HTERT RPE-1 (cell line): Measurements from ENCODE around the gene IQGAP1.

ENCODE experiments used
- in situ Hi-C: fragments of 300-500 bp; cut with MboI; formaldehyde crosslinking; loops from 4 replicates; pipeline ENCODE4 v1.14.3; 2020; ENCODE audit warnings: low sequenced_read_pairs

The IQGAP1 gene

GRCh38 chr15:90436952-90437351, 48.9 kb downstream of the IQGAP1 start:
- in situ Hi-C loops, result no loop called here

DNA sequence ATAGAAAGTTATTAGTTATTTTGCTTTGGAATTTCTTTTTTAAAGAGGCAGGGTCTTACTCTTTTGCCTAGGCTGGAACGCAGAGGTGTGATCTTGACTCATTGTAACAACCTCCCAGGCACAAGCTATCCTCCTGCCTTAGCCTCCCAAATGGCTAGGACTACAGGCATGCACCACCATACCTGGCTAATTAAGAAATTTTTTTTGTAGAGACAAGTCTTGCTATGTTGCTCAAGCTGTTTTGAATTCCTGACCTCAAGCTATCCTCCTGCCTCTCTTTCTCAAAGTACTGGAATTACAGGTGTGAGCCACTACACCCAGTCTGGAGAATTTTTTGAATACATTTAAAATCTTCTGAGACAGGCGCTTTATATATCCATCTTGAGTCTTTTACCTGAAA, 49.5 kb downstream of the IQGAP1 start:
- in situ Hi-C loops, result no loop called here

GRCh38 chr15:90439946-90440345, 51.9 kb downstream of the IQGAP1 start:
- in situ Hi-C loops, result no loop called here

DNA sequence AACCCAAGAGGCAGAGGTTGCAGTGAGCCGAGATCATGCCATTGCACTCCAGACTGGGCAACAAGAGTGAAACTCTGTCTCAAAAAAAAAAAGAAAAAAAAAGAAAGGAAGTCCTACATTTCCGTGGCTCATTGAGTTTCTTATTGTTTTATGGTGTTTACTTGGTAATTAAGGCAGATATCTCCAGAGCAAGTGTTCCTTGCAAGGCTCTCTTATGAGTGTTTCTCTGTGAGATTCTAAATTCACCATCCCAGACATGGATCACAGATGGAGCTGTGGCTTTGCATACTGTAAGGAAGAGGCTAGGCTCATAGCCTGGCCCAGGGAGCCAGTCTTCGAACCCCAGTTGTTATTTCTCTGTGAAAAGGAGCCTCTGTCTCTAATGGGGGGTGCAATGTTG, 53.0 kb downstream of the IQGAP1 start:
- in situ Hi-C loops, result no loop called here

DNA sequence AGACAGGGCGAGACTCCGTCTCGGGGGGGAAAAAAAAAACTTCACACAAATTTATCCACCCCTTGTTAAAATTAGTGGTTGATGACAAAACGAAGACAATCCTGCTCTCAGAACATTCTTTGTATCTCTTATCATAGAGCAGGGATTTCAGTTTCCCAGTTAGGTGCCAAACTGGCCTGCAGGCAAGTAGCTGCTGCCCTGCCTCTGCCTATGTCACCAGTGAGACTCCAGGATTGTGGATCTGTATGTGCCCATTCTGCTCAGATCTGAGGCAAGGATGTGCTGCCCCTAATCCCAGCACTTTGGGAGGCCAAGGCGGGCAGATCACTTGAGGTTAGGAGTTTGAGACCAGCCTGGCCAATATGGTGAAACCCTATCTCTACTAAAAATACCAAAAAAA, 54.4 kb downstream of the IQGAP1 start:
- in situ Hi-C loops, result no loop called here

DNA sequence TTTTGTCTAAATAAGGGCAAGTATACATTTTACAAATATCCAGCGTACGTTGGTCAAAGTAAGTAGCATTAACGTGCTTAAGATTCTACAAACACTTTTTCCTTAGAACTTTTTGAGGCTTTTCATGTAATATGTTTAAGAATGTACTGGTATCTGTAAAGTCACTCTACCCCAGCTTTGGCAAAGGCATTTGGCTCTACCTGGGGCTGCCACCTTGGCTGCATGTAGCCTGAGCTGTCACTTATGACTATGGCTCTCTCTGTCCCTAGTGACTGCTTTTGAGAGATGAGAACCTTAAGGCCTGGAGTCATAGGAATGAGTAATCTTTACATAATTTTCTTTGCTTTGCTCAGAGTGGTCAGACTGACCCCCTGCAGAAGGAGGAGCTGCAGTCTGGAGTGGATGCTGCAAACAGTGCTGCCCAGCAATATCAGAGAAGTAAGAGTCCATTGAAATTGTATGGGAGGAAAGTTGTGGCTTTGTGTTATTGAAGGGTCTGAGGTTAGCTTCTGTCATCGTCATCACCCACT, 61.2 kb downstream of the IQGAP1 start:
- in situ Hi-C loops, result no loop called here

DNA sequence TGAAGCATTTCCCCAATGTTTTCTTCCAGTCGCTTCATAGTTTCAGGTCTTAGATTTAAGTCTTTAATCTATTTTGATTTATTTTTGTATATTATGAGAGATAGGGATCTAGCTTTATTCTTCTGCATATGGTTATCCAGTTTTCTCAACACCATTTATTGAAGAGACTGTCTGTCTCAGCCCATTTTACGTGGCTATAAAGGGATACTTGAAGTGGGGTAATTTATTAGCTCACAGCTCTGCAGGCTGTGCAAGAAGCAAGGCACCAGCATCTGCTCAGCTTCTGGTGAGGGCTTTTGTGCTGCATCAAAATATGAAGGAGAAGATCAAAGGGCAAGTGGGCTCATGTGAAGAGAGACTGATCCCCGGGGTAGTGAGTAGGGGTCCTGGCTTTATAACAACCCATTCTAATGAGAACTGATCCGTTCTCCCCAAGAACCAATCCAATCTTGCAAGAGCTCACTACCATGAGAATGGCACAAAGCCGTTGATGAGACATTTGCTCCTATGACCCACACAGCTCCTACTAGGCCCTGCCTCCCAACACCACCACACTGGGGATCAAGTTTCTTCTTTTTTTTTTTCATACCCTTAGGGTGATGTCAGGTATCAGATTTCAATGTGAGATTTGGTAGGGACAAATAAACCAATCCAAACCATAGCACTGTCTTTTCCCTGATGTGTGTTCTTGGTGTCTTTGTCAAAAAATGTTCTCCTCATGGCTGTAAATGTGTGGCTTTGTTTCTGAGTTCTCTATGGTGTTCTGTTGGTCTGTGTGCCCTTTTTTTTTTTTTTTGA, 63.2 kb downstream of the IQGAP1 start:
- in situ Hi-C loops, result no loop called here

DNA sequence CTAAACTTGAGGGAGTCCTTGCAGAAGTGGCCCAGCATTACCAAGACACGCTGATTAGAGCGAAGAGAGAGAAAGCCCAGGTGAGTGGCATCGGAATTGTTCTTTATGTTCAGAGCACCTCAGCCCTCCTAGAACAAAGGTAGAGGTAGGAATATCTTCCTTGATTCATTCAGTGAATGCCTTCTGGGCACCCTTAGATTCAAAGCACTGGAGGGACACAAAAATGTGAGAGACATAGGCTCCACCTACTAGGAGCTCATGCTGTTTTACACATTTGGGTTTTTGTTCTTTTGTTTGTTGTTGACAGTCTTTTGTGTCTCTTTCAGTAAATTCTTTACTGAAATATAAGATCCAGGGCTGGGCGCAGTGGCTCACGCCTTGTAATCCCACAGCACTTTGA, 68.2 kb downstream of the IQGAP1 start:
- in situ Hi-C loops, result no loop called here

DNA sequence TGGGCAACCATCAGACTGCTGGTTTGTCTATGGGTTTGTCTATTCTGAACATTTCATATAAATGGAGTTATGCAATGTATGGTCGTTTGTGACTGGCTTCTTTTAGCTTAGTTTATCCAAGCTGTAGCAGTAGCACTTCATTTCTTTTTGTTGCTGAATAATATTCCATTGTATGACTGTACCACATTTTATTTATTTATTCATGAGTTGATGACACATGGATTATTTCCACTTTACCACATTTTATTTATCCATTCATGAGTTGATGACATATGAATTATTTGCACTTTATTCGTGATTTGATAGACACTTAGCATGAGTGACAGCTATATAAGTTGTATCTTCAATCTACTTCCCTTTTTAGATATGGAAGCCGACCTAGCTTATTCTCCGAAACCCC, 70.0 kb downstream of the IQGAP1 start:
- in situ Hi-C loops, result no loop called here

DNA sequence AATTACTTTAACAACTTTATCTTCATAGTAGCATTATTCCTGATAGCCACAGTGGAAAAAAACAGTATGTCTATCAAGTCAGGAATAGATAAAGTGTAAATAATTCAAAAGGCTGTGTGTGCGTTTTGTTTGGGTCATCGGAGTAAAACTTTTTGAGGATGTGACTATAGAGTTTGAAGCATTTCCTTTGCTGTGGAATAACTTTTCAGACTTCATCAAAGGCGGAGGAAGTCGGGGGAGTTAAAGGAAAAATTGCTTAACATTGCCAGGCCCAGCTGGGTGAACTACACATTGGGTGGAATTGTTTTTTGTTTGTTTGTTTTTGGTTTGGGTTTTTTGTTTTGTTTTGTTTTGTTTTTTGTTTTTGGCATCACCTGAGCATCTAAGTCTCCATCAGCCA, 71.3 kb downstream of the IQGAP1 start:
- in situ Hi-C loops, result no loop called here

GRCh38 chr15:90460142-90460824, 72.2 kb downstream of the IQGAP1 start:
- in situ Hi-C loops, result no loop called here

DNA sequence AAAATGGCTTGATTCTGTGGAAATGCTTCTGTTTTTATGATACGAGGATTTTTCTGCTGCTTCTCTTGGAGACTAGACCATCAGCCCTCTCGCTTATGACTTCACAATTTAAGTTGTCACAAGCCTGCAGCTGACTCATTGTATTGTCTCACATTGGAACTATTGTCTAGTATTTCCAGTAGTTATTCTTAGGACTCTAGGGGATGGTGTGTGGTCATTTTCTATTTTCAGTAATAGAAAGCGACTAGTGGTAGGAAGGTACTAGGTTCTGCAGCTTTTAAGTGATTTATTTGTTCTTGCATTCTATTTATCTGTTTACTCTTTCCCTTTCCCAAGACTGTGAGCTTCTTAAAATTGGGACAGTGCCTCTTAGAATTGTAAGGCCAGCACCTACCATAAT, 75.3 kb downstream of the IQGAP1 start:
- in situ Hi-C loops, result no loop called here

DNA sequence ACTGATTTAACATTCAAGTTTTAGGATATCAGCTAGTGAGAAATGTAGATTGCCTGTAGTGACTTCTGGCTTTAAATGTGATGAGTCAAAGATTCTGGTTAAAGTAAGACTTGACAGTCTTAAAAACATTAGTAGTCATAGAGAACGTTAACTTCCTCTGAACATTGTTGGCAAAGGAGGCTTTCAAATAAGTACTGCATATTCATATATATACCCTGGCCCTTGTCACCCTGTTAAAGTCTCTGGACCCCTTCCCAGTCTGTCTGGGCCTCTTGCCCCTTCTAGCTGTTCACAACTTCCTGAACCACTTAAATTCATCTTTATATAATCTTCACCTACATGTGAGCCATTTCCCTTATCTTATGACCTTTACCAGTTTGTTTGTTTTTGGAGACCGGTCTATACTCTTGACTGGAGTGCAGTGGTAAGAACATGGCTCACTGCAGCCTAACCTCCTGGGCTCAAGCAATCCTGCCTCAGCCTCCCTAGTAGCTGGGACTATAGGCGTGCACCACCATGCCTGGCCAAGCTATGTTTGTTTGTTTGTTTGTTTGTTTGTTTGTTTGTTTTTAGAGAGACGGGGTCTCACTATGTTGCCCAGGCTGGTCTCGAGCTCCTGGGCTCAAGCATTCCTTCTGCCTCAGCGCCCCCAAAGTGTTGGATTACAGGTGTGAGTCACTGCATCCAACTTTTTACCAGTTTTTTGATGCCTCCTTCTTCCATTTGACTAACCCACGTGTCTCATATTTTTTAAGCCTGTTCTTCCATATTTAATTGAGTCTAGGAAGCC, 77.3 kb downstream of the IQGAP1 start:
- in situ Hi-C loops, result no loop called here

- in situ Hi-C loops, result no loop called here
Measured at GRCh38 chr15:90465930-90466567, 78.0 kb downstream of the IQGAP1 start.

- in situ Hi-C loops, result no loop called here
Measured at GRCh38 chr15:90469723-90470122, 81.7 kb downstream of the IQGAP1 start.

GRCh38 chr15:90470453-90470852, 82.4 kb downstream of the IQGAP1 start:
- in situ Hi-C loops, result no loop called here

- in situ Hi-C loops, result no loop called here
Measured at GRCh38 chr15:90471126-90471525, 83.1 kb downstream of the IQGAP1 start.

DNA sequence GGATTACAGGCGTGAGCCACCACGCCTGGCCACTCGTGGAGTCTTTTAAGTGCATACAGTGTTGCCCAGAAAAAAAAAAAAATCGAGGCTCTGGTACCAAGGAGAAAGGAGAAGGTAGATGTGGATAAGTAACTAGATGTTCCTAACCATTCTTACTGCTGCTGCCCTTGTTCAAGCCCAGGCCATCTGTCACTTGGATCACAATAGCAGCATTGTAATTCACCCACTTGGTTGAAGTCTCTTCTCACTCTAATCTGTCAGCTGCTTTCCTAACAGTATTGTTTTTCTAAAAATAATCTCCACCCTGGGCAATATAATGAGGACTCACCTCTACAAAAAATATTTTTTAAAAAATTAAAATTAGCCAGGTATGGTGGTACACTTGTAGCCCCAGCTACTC, 83.7 kb downstream of the IQGAP1 start:
- in situ Hi-C loops, result no loop called here

- in situ Hi-C loops, result no loop called here
Measured at GRCh38 chr15:90478846-90479481, 90.9 kb downstream of the IQGAP1 start.

GRCh38 chr15:90479656-90480055, 91.6 kb downstream of the IQGAP1 start:
- in situ Hi-C loops, result no loop called here

DNA sequence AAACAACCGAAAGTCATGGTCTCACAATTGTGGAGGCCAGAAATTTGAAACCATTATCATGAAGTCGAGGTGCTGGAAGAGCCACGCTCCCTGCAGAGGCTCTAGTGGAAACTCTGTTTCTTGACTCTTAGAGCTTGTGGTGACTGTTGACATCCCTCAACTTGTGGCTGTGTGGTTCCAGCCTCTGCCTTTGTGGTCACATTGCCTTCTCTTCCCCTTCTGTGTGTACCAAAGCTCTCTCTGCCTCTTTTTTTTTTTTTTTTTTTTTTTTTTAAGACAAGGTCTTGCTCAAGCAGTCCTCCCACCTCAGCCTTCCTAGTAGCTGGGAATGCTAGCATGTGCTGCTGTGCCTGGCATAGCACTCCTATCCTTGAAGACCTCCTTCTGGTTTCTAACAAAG, 93.0 kb downstream of the IQGAP1 start:
- in situ Hi-C loops, result no loop called here
